Activated naive CD8-positive, alpha-beta T cell treated with anti-CD3 and anti-CD28 coated beads, Interleukin-2, amount 50 U/mL, for 16 hours (primary cell): Measurements from ENCODE around the gene PSG2.
"Not testable (repeated sequence)": the region's sequence is repeated elsewhere in the genome, so short reads cannot be mapped to it uniquely, and the experiment has no call there.

ENCODE experiments used
- DNase-seq: peaks from one replicate; pipeline ENCODE4 v3.0.0-alpha.2; 2020; ENCODE audit warnings: low read depth, low spot score

Gene PSG2

GRCh38 chr19:43078311-43078710, 4.2 kb downstream of the PSG2 start:
- no peak for DNase-seq

GRCh38 chr19:43077881-43078280, 4.6 kb downstream of the PSG2 start:
- DNase-seq, result not testable (repeated sequence)

DNA sequence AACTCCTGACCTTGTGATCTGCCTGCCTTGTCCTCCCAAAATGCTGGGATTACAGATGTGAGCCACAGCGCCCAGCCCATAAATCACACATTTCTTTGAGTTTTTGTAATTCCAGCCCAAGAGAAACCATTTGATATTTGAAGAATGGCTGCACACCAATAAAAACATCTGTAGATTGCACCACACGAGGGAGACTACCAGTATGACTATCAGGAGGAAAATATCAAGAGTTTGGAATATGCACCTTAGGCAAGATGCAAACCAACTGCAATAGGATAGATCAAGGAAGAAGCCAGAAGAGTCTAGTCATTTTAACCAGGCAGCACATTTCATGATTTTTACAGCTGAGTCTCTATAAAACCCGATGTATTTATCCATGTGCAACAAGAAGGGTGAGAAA, 20.1 kb downstream of the PSG2 start:
- not testable (repeated sequence) for DNase-seq

DNA sequence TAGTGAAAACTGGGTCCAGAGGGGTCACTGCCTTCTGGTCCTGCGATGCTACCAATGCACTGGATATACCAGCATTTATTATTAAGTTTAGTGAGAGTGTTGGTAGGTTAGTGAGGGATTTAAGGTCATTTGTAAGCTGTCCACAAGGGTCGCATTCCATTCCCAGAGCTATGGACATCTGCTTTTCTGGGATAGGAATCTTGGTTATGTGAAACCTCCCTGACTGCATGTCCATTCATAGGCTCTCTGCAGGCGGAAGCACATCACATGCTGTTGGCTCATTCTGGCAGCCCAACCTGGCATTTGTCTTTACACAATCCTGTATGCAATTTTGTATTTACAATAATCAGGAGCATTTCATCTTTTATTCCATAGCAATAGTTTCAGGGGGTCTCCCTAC, 21.2 kb downstream of the PSG2 start:
- not testable (repeated sequence) for DNase-seq

GRCh38 chr19:43060254-43060653, 22.2 kb downstream of the PSG2 start:
- DNase-seq, result not testable (repeated sequence)

- DNase-seq, result not testable (repeated sequence)
These were observed 23.0 kb downstream of the PSG2 start for GRCh38 chr19:43059482-43059881.

DNA sequence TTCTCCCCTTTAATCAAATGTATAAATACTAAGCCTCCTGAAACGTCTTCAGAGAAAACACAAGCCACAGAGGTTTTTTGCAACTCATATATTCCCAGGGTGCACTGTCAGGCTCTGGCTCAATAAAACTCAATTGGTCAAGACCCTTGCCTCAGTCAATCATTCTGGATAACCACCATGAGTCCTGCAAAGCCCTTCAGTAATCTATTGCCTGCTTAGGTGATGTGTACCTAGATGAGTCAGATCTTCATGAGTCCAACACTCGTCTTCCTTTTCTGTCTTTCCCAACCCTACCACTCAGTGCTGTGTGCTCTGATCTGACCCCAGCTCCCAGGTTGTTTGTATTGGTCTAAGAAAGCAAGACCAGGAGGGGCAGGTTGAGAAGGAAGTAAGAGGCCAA, 24.1 kb downstream of the PSG2 start:
- DNase-seq, result not testable (repeated sequence)

- not testable (repeated sequence) for DNase-seq
These were observed 34.5 kb downstream of the PSG2 start for GRCh38 chr19:43047966-43048365.

- DNase-seq, result not testable (repeated sequence)
These were observed 35.9 kb downstream of the PSG2 start for GRCh38 chr19:43046578-43046977.

DNA sequence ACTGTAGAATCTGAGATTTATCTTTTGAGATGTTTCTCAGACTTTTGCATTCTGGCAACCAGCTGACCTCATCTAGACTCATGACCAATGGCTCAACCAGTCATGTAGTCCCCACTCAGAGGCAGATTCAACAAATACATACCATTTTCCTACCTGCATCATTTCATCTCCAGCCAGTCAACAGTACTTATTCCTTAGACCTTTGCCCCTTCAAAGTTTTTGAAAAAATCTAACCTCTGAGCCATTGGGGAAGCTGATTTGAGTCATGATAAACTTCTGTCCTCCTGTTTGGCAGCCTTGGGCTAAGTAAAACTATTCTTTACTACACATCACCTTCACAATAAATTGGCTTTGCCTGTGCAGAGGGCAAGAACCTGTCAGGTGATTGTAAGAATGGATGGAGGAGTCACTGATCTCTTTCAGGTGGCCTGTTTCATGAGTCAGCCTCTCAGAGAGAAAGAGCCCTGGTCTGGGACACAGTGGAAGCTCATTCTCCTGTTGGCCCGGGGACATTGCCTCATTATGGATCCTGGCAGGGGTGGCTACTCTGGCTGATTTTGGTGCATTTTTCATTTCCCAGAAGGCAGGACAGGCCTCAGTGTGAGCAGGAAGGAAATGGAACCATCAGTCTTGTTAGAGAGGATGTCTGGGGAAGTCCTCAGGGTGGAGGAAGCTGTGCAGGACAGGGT, 38.9 kb downstream of the PSG2 start:
- DNase-seq, result not testable (repeated sequence)

GRCh38 chr19:43031645-43032044, 50.9 kb downstream of the PSG2 start:
- not testable (repeated sequence) for DNase-seq

DNA sequence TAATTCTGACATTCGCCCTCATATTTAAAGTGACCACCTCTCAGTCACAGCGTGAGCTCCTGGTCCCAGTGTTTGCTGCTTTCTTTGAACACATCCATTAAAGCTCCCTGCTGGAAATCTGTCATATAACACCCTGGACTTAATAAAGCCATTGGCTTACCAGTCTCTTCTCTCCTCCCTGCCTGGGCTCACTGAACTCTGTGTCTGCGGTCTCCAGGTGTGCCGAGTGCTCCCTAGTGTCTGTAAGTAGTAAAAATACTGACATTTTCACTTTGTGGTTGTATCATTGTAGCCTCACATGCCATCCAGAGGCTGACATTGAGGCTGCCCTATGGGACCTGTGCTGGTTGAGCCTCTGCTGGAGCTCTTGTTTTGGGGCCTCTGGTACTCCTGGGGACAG, 53.6 kb downstream of the PSG2 start:
- no peak for DNase-seq

DNA sequence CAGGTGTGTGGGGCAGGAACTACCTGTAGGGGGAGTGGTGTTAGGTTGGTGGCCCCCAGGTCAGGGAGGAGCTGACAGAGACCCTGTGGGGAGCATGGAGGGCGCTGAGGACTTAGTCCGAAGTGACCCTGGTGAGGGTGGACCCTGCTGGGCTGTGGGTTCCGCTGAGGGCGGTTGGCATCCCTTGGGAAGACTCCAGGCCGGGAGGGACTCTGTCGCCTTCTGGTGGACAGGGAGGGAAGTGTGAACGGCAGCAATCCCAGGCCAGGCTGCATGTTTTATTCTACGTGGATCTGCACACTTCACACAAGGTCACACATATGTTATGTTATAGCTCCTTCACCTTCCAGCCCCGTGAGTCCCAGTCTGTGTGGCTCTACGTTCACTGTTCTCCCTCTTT, 54.5 kb downstream of the PSG2 start:
- DNase-seq, result not testable (repeated sequence)

- DNase-seq, result not testable (repeated sequence)
These were observed 55.4 kb downstream of the PSG2 start for GRCh38 chr19:43027061-43027460.

GRCh38 chr19:43026369-43026768, 56.1 kb downstream of the PSG2 start, which contains the start of gene PSG11:
Gene PSG11, minus strand, starts transcription at chr19:43026469. Its CDS starts 97 bp downstream, at chr19:43026372.
- DNase-seq, result not testable (repeated sequence)

GRCh38 chr19:43022098-43022497, 60.4 kb downstream of the PSG2 start:
- DNase-seq, result not testable (repeated sequence)

DNA sequence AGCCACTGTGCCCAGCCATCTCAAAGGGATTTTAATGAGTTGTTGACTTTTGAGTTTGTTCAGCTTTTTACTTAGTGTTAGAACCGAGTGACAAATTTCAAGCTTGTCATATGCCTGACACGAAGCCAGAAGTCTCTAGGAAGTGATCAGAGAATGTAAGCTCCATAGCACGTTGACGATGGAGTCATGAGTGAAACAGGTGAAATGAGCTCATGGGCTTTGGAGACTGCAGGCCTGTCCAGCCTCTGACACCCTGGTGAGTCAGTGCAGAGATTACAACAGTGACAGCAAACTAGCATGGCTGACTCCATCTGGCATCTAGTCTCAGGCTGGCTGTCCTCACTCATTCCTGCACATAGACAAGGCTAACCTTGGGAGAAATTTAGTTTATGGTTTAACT, 60.9 kb downstream of the PSG2 start:
- DNase-seq, result not testable (repeated sequence)

DNA sequence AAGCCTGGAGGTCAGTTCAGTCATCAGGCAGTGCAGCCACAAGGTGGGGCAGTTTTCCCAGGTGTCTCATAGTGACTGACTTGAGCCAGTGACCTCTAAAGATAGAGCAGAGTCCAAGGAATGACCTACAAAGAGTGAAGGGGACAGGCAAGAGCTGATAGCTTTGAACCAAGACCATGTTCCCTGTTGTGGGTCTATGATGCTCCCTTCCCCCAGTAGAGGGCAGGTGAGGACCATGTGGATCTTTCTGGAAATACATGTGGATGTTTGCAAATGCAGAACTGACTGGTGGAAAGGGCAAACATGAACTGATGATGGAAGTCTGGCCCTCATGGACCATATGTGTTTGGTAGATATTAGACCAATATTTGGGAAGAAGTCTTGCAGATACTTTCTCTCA, 62.9 kb downstream of the PSG2 start:
- DNase-seq, result not testable (repeated sequence)
